ENCODE measurements around the gene DENND1B.

Gene DENND1B

GRCh38 chr1:197463142-197463541 is 312.1 kb downstream of the DENND1B start:
- no peak for DNase-seq

GRCh38 chr1:197462539-197462938 is 312.7 kb downstream of the DENND1B start:
- DNase-seq, result no peak
